NCI-H1417 (cell line): Measurements from ENCODE around the gene IRS1.

Experiments
- DNase-seq, 3 experiments: peaks; one replicate each; lab custom pipeline; 2025; lab: John Stamatoyannopoulos, UW

The IRS1 gene

DNA sequence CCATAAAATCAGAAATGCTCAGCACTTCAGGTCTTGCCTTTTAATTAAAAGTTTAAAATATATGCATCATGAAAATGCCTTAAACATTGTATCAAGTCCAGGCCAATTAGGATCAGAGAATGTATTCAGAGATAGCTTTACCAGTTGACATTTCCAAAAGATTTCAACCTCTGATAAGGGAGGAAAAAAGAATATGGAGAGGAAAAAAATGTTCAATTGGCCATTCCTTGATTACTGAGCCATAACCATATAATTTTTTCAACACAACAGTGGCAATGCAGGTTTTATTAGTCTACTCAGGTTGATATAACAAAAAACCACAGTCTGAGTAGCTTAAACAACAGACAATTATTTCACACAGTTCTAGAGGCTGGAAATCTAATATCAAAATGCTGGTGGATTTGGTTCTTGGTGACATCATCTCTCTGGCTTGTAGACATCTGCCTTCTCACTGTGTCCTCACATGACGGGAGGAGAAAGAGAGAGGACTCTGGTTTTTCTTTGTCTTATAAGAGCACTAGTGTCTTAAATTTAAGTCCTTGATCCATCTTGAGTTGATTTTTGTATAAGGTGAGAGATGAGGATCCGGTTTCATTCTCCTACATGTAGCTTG is 111.9 kb downstream of the IRS1 start:
- DNase-seq: no peak

DNA sequence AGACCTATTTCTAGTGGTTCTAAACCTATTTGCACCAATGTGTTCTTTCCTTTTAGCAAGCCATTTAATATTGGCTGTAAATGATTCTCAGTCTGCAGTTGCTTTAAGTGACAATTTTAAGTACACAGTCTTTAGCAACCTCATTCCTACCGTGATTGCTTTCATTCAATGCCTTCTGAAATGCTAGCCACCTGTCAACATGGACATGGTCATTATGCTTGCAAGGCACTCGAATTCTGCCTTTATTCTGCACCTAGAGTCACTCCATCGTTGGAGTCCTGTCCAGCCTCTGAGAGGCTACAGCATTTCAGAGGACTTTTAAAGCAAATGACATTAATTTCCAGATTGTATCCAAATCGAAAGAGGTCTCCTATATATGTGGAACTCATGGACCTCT is 115.1 kb downstream of the IRS1 start:
- no peak for DNase-seq

DNA sequence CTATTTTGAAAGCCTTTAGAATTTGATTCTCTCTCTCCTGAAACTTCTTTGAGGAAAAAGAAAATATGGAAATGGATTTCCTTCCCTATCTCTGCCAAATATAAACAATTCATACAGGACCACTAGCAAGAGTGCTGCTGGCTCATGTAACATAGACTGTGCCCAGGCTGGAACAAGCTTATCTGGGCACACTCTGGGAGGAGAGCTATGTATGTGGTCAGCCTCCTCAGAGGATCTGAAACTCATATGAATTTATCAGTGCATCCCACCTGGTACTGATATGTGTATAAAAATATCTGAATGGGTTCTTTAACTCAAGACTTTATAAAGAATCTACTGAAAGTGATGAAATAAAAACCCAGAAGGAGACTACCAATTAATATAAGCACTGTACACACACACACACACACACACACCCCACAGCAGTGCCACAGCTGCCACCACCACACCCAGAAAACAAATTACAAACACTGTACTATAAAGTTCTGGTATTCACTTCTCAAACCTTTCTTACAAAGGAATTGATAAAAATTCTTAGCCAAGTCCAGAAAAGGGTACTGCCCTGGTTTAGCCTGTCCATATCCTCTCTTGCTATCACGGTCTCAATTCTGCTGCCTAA is 115.6 kb downstream of the IRS1 start:
- no peak for DNase-seq

DNA sequence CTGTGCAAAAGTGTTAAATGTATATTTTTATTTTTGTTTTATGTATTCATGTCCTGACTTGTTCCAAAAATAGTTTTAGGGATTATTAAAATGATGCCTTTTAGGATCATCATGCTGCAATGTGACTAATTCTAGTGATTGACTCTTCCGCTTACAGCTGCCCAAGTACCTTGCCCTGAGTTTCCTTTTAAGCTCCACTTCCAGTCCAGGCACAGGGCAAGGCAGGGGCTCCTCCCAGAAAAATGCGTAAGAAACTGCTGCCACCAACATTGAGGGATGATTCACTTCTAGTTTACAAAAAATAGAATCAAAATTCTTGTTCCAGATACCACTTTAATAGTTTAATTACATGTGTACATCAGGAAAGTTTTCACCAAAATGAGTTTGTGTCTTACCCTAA is 116.4 kb downstream of the IRS1 start:
- DNase-seq: no peak
